Endothelial cell of umbilical vein (primary cell): Measurements from ENCODE around the gene KIF21B. TPM values are rescaled to one million over a fixed set of nuclear protein-coding genes. Genes with fewer than 3 reads are reported as not detected.

Experiments
- BruUV-seq: library from RNA; stranded (reverse); fragments of 400-500 nt; replicated peaks from 2 replicates; lab custom pipeline; 2021; lab: Mats Ljungman, UMichigan
- CTCF ChIA-PET: fragments of 300-600, 350-600 bp; sonication (Branson Sonifier 250); formaldehyde crosslinking; loops from one replicate; lab custom pipeline; 2021; ENCODE audit warnings: antibody characterized with exemption, inconsistent platforms; lab: Charles Lee
- POLR2A ChIA-PET: fragments of 300-600, 350-600 bp; sonication (Branson Sonifier 250); formaldehyde crosslinking; loops from one replicate; lab custom pipeline; 2021; ENCODE audit warnings: antibody characterized with exemption, inconsistent platforms; lab: Charles Lee
- DNase-seq: peaks from one replicate; pipeline ENCODE4 v3.0.0-alpha.2; 2011; ENCODE audit warnings: low read depth, low spot score
- FAIRE-seq: peaks from 2 replicates; lab custom pipeline; 2011; peaks lifted over from hg19 to GRCh38; lab: Jason Lieb, UNC
- H2AFZ ChIP-seq: 2 replicates; pipeline ENCODE4 v1.6.0; 2012; ENCODE audit warnings: low read depth, low read length, control low read depth, inconsistent platforms
- H3K27ac ChIP-seq: 2 replicates; pipeline ENCODE4 v1.5.1; 2011; ENCODE audit warnings: low read depth, mild to moderate bottlenecking, control low read depth, low read length, moderate library complexity; ENCODE audit not compliant: insufficient read depth
- H3K27me3 ChIP-seq, 2 experiments: 2 replicates each; pipeline versions ENCODE4 v1.6.0 to v1.6.1; 2011; ENCODE audit warnings: low read length in 2 of 2, mixed read lengths in 1 of 2; ENCODE audit not compliant: control insufficient read depth in 2 of 2, insufficient read depth in 2 of 2
- H3K36me3 ChIP-seq, 2 experiments: 2 replicates in 1 of 2; 3 replicates in 1 of 2; pipeline ENCODE4 v1.5.1; 2011; ENCODE audit warnings: low read length in 2 of 2, mild to moderate bottlenecking in 1 of 2, moderate library complexity in 1 of 2; ENCODE audit not compliant: control insufficient read depth in 2 of 2, insufficient read depth in 2 of 2; ENCODE audit errors: extremely low read depth in 1 of 2
- H3K4me1 ChIP-seq: 3 replicates; pipeline ENCODE4 v1.5.1; 2011; ENCODE audit warnings: mild to moderate bottlenecking, low read length; ENCODE audit not compliant: control insufficient read depth, insufficient read depth; ENCODE audit errors: extremely low read depth
- H3K4me2 ChIP-seq: 2 replicates; pipeline ENCODE4 v1.6.1; 2011; ENCODE audit warnings: low read length, control low read depth, mixed read lengths; ENCODE audit not compliant: insufficient read depth
- H3K4me3 ChIP-seq, 3 experiments: fragments of 200-600 bp in 1 of 3; sonication (generic), shearing (Covaris generic) in 1 of 3; replicated peaks in 1 of 3; 2 replicates each; pipeline ENCODE4 v1.5.1; 2011 to 2016; ENCODE audit warnings: control low read depth in 3 of 3, low read length in 3 of 3, mild to moderate bottlenecking in 2 of 3, inconsistent platforms in 1 of 3, low read depth in 1 of 3, moderate library complexity in 1 of 3; ENCODE audit not compliant: insufficient read depth in 1 of 3
- H3K79me2 ChIP-seq: 2 replicates; pipeline ENCODE4 v1.6.0; 2012; ENCODE audit warnings: low read length, inconsistent platforms; ENCODE audit not compliant: control insufficient read depth, insufficient read depth
- H3K9ac ChIP-seq: replicated peaks from 2 replicates; pipeline ENCODE3; 2011; ENCODE audit warnings: low read length, control low read depth; ENCODE audit not compliant: insufficient read depth; ENCODE audit errors: extremely low read depth
- H3K9me1 ChIP-seq: replicated peaks from 3 replicates; pipeline ENCODE4 v1.6.0; 2011; ENCODE audit warnings: mild to moderate bottlenecking, low read length; ENCODE audit not compliant: control insufficient read depth, insufficient read depth; ENCODE audit errors: extremely low read depth
- H3K9me3 ChIP-seq: replicated peaks from 2 replicates; pipeline ENCODE4 v1.5.1; 2012; ENCODE audit warnings: low read length, inconsistent platforms; ENCODE audit not compliant: control insufficient read depth, insufficient read depth
- H4K20me1 ChIP-seq: replicated peaks from 2 replicates; pipeline ENCODE3; 2011; ENCODE audit warnings: mild to moderate bottlenecking, low read length; ENCODE audit not compliant: control insufficient read depth, insufficient read depth; ENCODE audit errors: extremely low read depth
- EZH2 ChIP-seq: IDR thresholded peaks from 2 replicates; pipeline ENCODE4 v1.6.1; 2012; ENCODE audit warnings: borderline replicate concordance, low read depth, mild to moderate bottlenecking, moderate library complexity, low read length, inconsistent platforms; ENCODE audit not compliant: severe bottlenecking
- FOS ChIP-seq: IDR thresholded peaks from 2 replicates; pipeline ENCODE4 v1.6.1; 2011; ENCODE audit warnings: mild to moderate bottlenecking, low read length, moderate library complexity, borderline replicate concordance; ENCODE audit not compliant: insufficient read depth
- GATA2 ChIP-seq: IDR thresholded peaks from 2 replicates; pipeline ENCODE4 v1.7.0; 2011; ENCODE audit warnings: low read depth, mild to moderate bottlenecking, moderate library complexity, mixed read lengths, low read length; ENCODE audit not compliant: insufficient read length, insufficient read depth
- JUN ChIP-seq: IDR thresholded peaks from 2 replicates; pipeline ENCODE4 v1.6.1; 2011; ENCODE audit warnings: borderline replicate concordance, low read depth; ENCODE audit not compliant: insufficient read length, insufficient read depth
- MYC ChIP-seq: IDR thresholded peaks from one replicate; pipeline ENCODE4 v1.6.1; 2011; ENCODE audit warnings: mild to moderate bottlenecking, low read depth, low read length
- POLR2A ChIP-seq: IDR thresholded peaks from 2 replicates; pipeline ENCODE4 v1.6.1; 2012; ENCODE audit warnings: low read depth, mild to moderate bottlenecking, control low read depth, low read length
- POLR2AphosphoS5 ChIP-seq: IDR thresholded peaks from 2 replicates; pipeline ENCODE4 v1.6.1; 2012; ENCODE audit warnings: low read depth, mild to moderate bottlenecking, control low read depth, low read length, moderate library complexity; ENCODE audit not compliant: insufficient read depth
- dilution Hi-C: fragments of 300-500 bp; cut with MboI; formaldehyde crosslinking; loops from one replicate; pipeline ENCODE4 v1.15.0; 2019; ENCODE audit warnings: low sequenced_read_pairs; ENCODE audit not compliant: extremely low pct_ligation_motif_present
- intact Hi-C: fragments of 100-400 bp; cut with micrococcal nuclease; formaldehyde crosslinking; loops from one replicate; pipeline ENCODE4 v1.10.0; 2022
- polyA plus RNA-seq, 4 experiments: library from polyadenylated mRNA; depleted of rRNA in 3 of 4; stranded (reverse) in 3 of 4; unstranded in 1 of 4; fragments of >200 nt; gene quantifications; 2 replicates each; pipeline versions ENCODE4 v1.2.1 to v1.2.3, GENCODE V29; 2011 to 2012; ENCODE audit warnings: missing spikeins in 1 of 4
- total RNA-seq: library from RNA; stranded (reverse); gene quantifications from 2 replicates; pipeline ENCODE4 v1.2.3, GENCODE V29; 2021
- TF ChIP-seq, protein P1 (sequence below): IDR thresholded peaks from 2 replicates; pipeline ENCODE4 v1.6.1; 2011; ENCODE audit not compliant: insufficient read depth, insufficient read length
- TF ChIP-seq, protein P2 (sequence below), 2 donors: IDR thresholded peaks; 1 replicate in 1 of 2; 2 replicates in 1 of 2; pipeline ENCODE4 v1.5.1; 2011; ENCODE audit warnings: low read length in 2 of 2, mild to moderate bottlenecking in 2 of 2, moderate library complexity in 2 of 2, control low read depth in 1 of 2, inconsistent platforms in 1 of 2, low read depth in 1 of 2; ENCODE audit not compliant: insufficient read depth in 1 of 2; ENCODE audit errors: extremely low read depth in 1 of 2

KIF21B gene
- total and polyA plus RNA-seq, 2 donors (not counting 3 experiments of a cell fraction or from before 2014, with no cell fraction given), result 1.9 to 4.4 TPM

DNA sequence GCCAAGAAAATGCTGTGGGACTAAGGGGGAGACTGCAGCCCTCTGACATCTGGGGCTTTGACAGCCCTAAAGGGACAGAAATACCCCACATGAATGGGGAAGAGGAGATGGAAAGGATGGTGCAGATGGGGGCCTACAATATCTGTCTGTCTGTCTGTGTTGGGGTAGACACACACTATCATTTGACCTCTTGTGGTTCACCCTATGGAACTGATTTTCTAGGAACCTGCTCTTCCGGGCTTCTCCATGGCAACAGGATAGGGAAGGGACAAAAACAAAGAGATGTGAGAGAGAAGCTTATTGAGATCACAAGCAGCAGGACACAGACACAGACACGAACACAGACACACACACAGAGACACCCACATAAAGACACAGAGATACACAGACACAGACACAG lies 17.1 kb downstream of the KIF21B start:
- no TSS peak for BruUV-seq
- dilution Hi-C loops (no loop called here), intact Hi-C loops (no loop called here)
- Histone ChIP-seq H4K20me1 (no peaks in the 10 kb centered on the region), H3K9me1 (no peaks in the 10 kb centered on the region), H3K27ac (no peak overlapping the region), H3K4me3 (no peak overlapping the region), H3K4me2 (no peak overlapping the region), H3K4me1 (peaks cover 4% of the 10 kb centered on the region), H3K9ac (no peak overlapping the region), H3K36me3 (no peaks in the 10 kb centered on the region), H3K79me2 (no peaks in the 10 kb centered on the region), H3K9me3 (no peaks in the 10 kb centered on the region), H3K27me3 (no peaks in the 10 kb centered on the region), H2AFZ (no peak overlapping the region)
- FAIRE-seq (no peak), DNase-seq (no peak)
- POLR2A ChIA-PET, result no interaction called here
- no peak for TF ChIP-seq MYC
- no peak for TF ChIP-seq POLR2A
- TF ChIP-seq EZH2, result no peak
- TF ChIP-seq, protein P1, sequence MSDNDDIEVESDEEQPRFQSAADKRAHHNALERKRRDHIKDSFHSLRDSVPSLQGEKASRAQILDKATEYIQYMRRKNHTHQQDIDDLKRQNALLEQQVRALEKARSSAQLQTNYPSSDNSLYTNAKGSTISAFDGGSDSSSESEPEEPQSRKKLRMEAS, result no peak
- TF ChIP-seq, protein P2, sequence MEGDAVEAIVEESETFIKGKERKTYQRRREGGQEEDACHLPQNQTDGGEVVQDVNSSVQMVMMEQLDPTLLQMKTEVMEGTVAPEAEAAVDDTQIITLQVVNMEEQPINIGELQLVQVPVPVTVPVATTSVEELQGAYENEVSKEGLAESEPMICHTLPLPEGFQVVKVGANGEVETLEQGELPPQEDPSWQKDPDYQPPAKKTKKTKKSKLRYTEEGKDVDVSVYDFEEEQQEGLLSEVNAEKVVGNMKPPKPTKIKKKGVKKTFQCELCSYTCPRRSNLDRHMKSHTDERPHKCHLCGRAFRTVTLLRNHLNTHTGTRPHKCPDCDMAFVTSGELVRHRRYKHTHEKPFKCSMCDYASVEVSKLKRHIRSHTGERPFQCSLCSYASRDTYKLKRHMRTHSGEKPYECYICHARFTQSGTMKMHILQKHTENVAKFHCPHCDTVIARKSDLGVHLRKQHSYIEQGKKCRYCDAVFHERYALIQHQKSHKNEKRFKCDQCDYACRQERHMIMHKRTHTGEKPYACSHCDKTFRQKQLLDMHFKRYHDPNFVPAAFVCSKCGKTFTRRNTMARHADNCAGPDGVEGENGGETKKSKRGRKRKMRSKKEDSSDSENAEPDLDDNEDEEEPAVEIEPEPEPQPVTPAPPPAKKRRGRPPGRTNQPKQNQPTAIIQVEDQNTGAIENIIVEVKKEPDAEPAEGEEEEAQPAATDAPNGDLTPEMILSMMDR (IDR thresholded peaks at IDR 0.05; ENCODE audit: extremely low read depth in 1 of 2, insufficient read depth in 1 of 2, low read depth in 1 of 2, low read length in 2 of 2), result no peak
- no peak for TF ChIP-seq JUN
- TF ChIP-seq GATA2, result no peak
- TF ChIP-seq FOS, result no peak
- TF ChIP-seq POLR2AphosphoS5, result no peak
- CTCF ChIA-PET, result interaction anchor here (0.8 to 2.5 kb wide), 3 partner anchors 10 to 34 kb away, joined by 3 to 10 read pairs (median 8); no protein-coding TSS in a partner anchor
